KOPT-K1 (cell line): Measurements from ENCODE around the gene SLC28A1.
"Not testable (repeated sequence)": the region's sequence is repeated elsewhere in the genome, so short reads cannot be mapped to it uniquely, and the experiment has no call there.

Experiments
- H3K27ac ChIP-seq: fragments of 200-600 bp; sonication (generic); 2 replicates; pipeline ENCODE4 v1.5.1; 2016; ENCODE audit warnings: antibody characterized with exemption, mild to moderate bottlenecking, low read depth, low read length; ENCODE audit not compliant: poor library complexity, severe bottlenecking
- H3K36me3 ChIP-seq: fragments of 200-600 bp; sonication (generic); 2 replicates; pipeline ENCODE4 v1.5.1; 2017; ENCODE audit warnings: antibody characterized with exemption, mild to moderate bottlenecking, low read length, moderate library complexity; ENCODE audit not compliant: insufficient read depth
- H3K9me3 ChIP-seq: fragments of 200-600 bp; sonication (generic); 2 replicates; pipeline ENCODE4 v1.5.1; 2017; ENCODE audit warnings: antibody characterized with exemption, low read length, mild to moderate bottlenecking; ENCODE audit not compliant: insufficient read depth, poor library complexity, severe bottlenecking

SLC28A1 gene

GRCh38 chr15:84985158-84985557 lies 100.7 kb downstream of the SLC28A1 start:
- Histone ChIP-seq H3K36me3 (no peaks in the 10 kb centered on the region), H3K27ac (no peak overlapping the region), H3K9me3 (no peaks in the 10 kb centered on the region)

GRCh38 chr15:84987351-84987750 lies 102.9 kb downstream of the SLC28A1 start:
- H3K27ac ChIP-seq, H3K9me3 ChIP-seq, H3K36me3 ChIP-seq: not testable (repeated sequence)

GRCh38 chr15:84987949-84988624 lies 103.6 kb downstream of the SLC28A1 start:
- no peaks in the 10 kb centered on the region for H3K36me3 ChIP-seq
- H3K9me3 ChIP-seq, result no peaks in the 10 kb centered on the region
- H3K27ac ChIP-seq, result no peak overlapping the region

- Histone ChIP-seq H3K9me3 (no peaks in the 10 kb centered on the region), H3K36me3 (no peaks in the 10 kb centered on the region), H3K27ac (no peak overlapping the region)
Measured at GRCh38 chr15:84988909-84989644, 104.6 kb downstream of the SLC28A1 start.

GRCh38 chr15:84990507-84990906 lies 106.0 kb downstream of the SLC28A1 start:
- H3K27ac ChIP-seq, result no peak overlapping the region

GRCh38 chr15:84991014-84991712 lies 106.7 kb downstream of the SLC28A1 start:
- Histone ChIP-seq H3K27ac (no peak overlapping the region), H3K9me3 (no peaks in the 10 kb centered on the region), H3K36me3 (no peaks in the 10 kb centered on the region)

More at GRCh38 chr15:84990507-84990906, 106.0 kb downstream of the SLC28A1 start:
- Histone ChIP-seq H3K9me3 (no peaks in the 10 kb centered on the region), H3K36me3 (no peaks in the 10 kb centered on the region)

- H3K9me3 ChIP-seq, result no peaks in the 10 kb centered on the region
- no peak overlapping the region for H3K27ac ChIP-seq
- H3K36me3 ChIP-seq, result no peaks in the 10 kb centered on the region
Measured at GRCh38 chr15:84992157-84992944, 107.9 kb downstream of the SLC28A1 start.
